ENCODE data around the gene DGKB. TPM values are rescaled to one million over a fixed set of nuclear protein-coding genes. Genes with fewer than 3 reads are reported as not detected.

Gene DGKB
- total RNA-seq, 2 donors from 2014 or later = 0.52 TPM; not detected in 1

DNA sequence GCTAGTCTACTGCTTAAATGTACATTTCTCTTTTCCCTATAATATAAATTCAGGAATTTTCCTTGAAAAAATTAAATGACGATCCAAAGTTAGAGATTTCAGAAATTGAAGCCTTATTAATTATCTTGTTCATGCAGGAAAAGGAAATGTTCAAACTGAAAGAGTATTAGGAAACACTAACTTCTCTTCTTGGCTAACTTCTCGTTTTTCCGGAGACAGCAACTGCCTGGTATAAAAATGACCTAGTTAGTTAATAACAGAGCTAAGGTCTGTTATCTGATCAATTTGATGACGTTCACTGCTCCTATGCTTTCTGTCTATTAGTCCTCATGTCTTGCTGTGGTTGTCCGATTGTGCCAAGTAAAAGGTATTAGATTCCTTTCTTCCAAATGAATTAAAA, 212.5 kb downstream of the DGKB start:
- no peak overlapping the region for H3K4me3 ChIP-seq
- no peaks in the 10 kb centered on the region for H3K36me3 ChIP-seq (replicated peaks in 1 of 2; ENCODE audit: insufficient read depth in 1 of 2, low read depth in 2 of 2)
- no peaks in the 10 kb centered on the region for H3K4me1 ChIP-seq
- no peaks in the 10 kb centered on the region for H3K27me3 ChIP-seq
- whole genome bisulfite sequencing, 2 donors = 8 to 16% methylated on average over 5 of the region's 5 CpGs
- intact Hi-C loops (cut with DNase I) = loop anchor here (10.0 kb wide), 1 partner anchor 1405 kb away; no protein-coding TSS in a partner anchor
- no peak overlapping the region for H3K27ac ChIP-seq
- H3K9me3 ChIP-seq = no peaks in the 10 kb centered on the region
- DNase-seq = no peak
- ATAC-seq = no peak
- TF ChIP-seq, protein P1, sequence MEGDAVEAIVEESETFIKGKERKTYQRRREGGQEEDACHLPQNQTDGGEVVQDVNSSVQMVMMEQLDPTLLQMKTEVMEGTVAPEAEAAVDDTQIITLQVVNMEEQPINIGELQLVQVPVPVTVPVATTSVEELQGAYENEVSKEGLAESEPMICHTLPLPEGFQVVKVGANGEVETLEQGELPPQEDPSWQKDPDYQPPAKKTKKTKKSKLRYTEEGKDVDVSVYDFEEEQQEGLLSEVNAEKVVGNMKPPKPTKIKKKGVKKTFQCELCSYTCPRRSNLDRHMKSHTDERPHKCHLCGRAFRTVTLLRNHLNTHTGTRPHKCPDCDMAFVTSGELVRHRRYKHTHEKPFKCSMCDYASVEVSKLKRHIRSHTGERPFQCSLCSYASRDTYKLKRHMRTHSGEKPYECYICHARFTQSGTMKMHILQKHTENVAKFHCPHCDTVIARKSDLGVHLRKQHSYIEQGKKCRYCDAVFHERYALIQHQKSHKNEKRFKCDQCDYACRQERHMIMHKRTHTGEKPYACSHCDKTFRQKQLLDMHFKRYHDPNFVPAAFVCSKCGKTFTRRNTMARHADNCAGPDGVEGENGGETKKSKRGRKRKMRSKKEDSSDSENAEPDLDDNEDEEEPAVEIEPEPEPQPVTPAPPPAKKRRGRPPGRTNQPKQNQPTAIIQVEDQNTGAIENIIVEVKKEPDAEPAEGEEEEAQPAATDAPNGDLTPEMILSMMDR (IDR thresholded peaks at IDR 0.05) = no peak
- no peak for TF ChIP-seq POLR2A (IDR thresholded peaks at IDR 0.05)

DNA sequence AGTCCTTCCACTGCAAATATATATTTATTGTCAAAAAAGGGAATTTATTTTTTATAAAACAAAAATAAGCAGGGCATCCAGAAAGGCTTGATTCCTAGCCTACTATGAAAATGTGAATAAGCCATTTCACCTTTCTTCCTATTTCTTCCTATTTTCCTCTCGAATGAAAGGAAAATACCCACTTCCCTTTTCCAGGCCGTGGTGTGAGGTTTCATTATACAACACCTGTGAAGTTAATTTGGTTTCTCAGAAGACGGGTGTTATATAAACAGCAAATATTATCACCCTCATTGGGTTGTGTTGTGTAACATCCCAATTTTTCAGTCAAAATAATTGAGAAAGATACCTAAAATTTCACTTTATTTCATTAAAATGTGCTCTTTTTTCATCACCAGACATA, 214.3 kb downstream of the DGKB start:
- Histone ChIP-seq H3K4me3 (no peak overlapping the region), H3K27ac (no peak overlapping the region), H3K36me3 (replicated peaks in 1 of 2; ENCODE audit: insufficient read depth in 1 of 2, low read depth in 2 of 2) (no peaks in the 10 kb centered on the region), H3K27me3 (no peaks in the 10 kb centered on the region), H3K9me3 (no peaks in the 10 kb centered on the region), H3K4me1 (no peaks in the 10 kb centered on the region)
- DNase-seq = no peak
- WGBS, 2 donors = 13 to 17% methylated on average over 3 of the region's 3 CpGs
- intact Hi-C loops (cut with DNase I) = no loop called here
- ATAC-seq = no peak
- TF ChIP-seq, protein P1 (IDR thresholded peaks at IDR 0.05) = no peak
- TF ChIP-seq POLR2A (IDR thresholded peaks at IDR 0.05) = no peak

DNA sequence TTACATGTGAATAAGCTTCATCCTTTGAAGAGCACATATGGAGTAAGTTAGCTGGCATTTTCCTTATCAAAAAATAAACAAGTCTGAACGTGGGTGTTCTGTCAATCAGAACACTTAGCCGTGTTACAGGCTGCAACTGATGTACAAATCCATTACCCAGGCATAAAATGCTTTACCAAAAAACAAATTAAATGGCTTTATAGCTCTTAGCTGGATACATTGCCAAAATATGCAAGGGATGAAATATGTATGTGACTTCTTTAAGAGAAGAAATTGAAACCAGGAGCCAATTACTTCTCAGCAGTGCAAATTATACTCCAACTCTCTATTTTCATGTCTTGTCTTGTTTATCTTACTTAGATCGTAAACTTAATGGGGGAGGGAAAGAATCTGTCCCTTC, 214.8 kb downstream of the DGKB start:
- Histone ChIP-seq H3K36me3 (replicated peaks in 1 of 2; ENCODE audit: insufficient read depth in 1 of 2, low read depth in 2 of 2) (no peaks in the 10 kb centered on the region), H3K9me3 (no peaks in the 10 kb centered on the region), H3K4me3 (no peak overlapping the region), H3K27ac (no peak overlapping the region), H3K4me1 (no peaks in the 10 kb centered on the region), H3K27me3 (no peaks in the 10 kb centered on the region)
- WGBS, 2 donors = 8 to 22% methylated on average over 3 of the region's 3 CpGs
- DNase-seq (no peak), ATAC-seq (no peak)
- intact Hi-C loops (cut with DNase I) = no loop called here
- TF ChIP-seq, protein P1 (IDR thresholded peaks at IDR 0.05) = no peak
- no peak for TF ChIP-seq POLR2A (IDR thresholded peaks at IDR 0.05)

DNA sequence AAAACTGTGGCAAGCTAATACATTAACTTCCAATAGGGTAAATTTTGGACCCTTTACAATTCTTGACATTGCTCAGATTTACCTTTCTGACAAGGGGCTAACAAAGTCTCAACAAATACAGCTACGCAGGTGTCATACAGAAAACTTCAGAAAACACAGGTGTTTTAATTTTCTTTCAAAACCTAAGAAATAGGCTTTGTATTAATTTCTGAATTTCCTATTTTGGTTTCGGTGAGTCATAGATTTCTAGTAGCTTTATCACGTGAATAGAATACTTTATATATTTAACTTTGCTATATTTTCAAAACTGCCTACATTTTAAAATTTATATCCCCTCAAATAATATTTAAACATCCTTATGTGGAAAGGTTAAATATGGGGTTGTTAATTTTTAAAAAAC, 215.3 kb downstream of the DGKB start:
- Histone ChIP-seq H3K4me3 (no peak overlapping the region), H3K36me3 (replicated peaks in 1 of 2; ENCODE audit: insufficient read depth in 1 of 2, low read depth in 2 of 2) (no peaks in the 10 kb centered on the region), H3K27ac (no peak overlapping the region), H3K9me3 (no peaks in the 10 kb centered on the region), H3K27me3 (no peaks in the 10 kb centered on the region), H3K4me1 (no peaks in the 10 kb centered on the region)
- intact Hi-C loops (cut with DNase I) = no loop called here
- ATAC-seq = no peak
- no peak for DNase-seq
- no peak for TF ChIP-seq POLR2A (IDR thresholded peaks at IDR 0.05)
- TF ChIP-seq, protein P1 (IDR thresholded peaks at IDR 0.05) = no peak
- 75% methylated on average over 3 of the region's 3 CpGs for WGBS, 2 donors

DNA sequence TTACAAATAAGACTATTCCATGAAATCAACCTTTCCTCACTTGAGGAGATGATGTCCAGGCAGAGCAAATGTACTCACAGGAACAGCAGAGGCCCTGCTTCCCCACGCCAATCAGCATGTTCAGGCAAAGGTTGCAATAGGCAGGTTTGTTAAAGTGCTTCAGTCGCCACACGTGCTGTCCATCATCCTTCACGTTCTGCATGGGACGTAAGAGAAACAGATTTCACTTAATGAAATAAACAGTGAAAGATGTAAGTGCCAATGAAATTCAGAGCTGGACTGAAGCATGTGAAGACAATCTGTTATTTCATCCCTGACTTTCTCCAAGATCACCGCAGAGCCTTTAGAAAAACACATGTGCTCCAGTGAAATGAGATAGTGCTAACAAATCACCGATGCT, 217.4 kb downstream of the DGKB start:
- ATAC-seq = no peak
- Histone ChIP-seq H3K4me3 (no peak overlapping the region), H3K27me3 (no peaks in the 10 kb centered on the region), H3K9me3 (no peaks in the 10 kb centered on the region), H3K4me1 (no peaks in the 10 kb centered on the region), H3K36me3 (replicated peaks in 1 of 2; ENCODE audit: insufficient read depth in 1 of 2, low read depth in 2 of 2) (no peaks in the 10 kb centered on the region), H3K27ac (no peak overlapping the region)
- intact Hi-C loops (cut with DNase I) = no loop called here
- DNase-seq = no peak
- 69 to 71% methylated on average over 7 of the region's 7 CpGs for WGBS, 2 donors
- TF ChIP-seq, protein P1 (IDR thresholded peaks at IDR 0.05) = no peak
- TF ChIP-seq POLR2A (IDR thresholded peaks at IDR 0.05) = no peak

Data from body of pancreas (tissue), 4 donors.